Transverse colon (tissue), 4 donors: ENCODE measurements around the gene MAFB. TPM values are rescaled to one million over a fixed set of nuclear protein-coding genes. Genes with fewer than 3 reads are reported as not detected.

Experiments used
- DNase-seq: peaks from one replicate; pipeline ENCODE4 v3.0.0-alpha.2; 2019
- H3K27ac ChIP-seq, 4 donors: fragments of 200-600 bp; sonication (generic); 2 replicates each; pipeline ENCODE4 v1.5.1; 2016 to 2018; ENCODE audit warnings: inconsistent platforms in 4 of 4
- H3K27me3 ChIP-seq: fragments of 200-600 bp; sonication (generic); 2 replicates; pipeline ENCODE4 v1.5.1; 2017; ENCODE audit warnings: inconsistent platforms
- H3K36me3 ChIP-seq, 4 donors: fragments of 200-600 bp; sonication (generic); 2 replicates each; pipeline ENCODE4 v1.5.1; 2017 to 2019; ENCODE audit warnings: inconsistent platforms in 4 of 4
- H3K4me1 ChIP-seq, 4 donors: fragments of 200-600 bp; sonication (generic); 2 replicates each; pipeline ENCODE4 v1.5.1; 2017 to 2020; ENCODE audit warnings: inconsistent platforms in 4 of 4
- H3K4me3 ChIP-seq, 4 donors: fragments of 200-600 bp; sonication (generic); 1 replicate in 1 of 4; 2 replicates in 3 of 4; pipeline versions ENCODE4 v1.5.1 to v1.6.1; 2017 to 2019; ENCODE audit warnings: inconsistent platforms in 4 of 4
- H3K9me3 ChIP-seq, 2 donors: fragments of 200-600 bp; sonication (generic); 2 replicates each; pipeline ENCODE4 v1.5.1; 2017 to 2019; ENCODE audit warnings: inconsistent platforms in 2 of 2
- EP300 ChIP-seq: sonication (generic); formaldehyde crosslinking; IDR thresholded peaks from one replicate; pipeline ENCODE4 v1.6.1; 2017; ENCODE audit warnings: antibody characterized with exemption, low read depth
- POLR2A ChIP-seq: fragments of 450-650 bp; IDR thresholded peaks from one replicate; pipeline ENCODE4 v1.6.1; 2016; ENCODE audit warnings: antibody characterized with exemption, mild to moderate bottlenecking, moderate library complexity
- POLR2AphosphoS5 ChIP-seq, 3 donors: sonication (generic); formaldehyde crosslinking; IDR thresholded peaks; one replicate each; pipeline ENCODE4 v1.6.1; 2016; ENCODE audit warnings: antibody characterized with exemption in 3 of 3
- WGBS, 2 donors: methylation state at CpG; one replicate each; pipeline ENCODE4 v1.1.5; 2018; ENCODE audit warnings: low coverage in 1 of 2; 5-methylcytosine and 5-hydroxymethylcytosine counted together
- in situ Hi-C, 4 donors: fragments of 200-750 bp; cut with MboI; loops; one replicate each; pipeline versions ENCODE4 v1.15.0 to v1.15.1; 2017; ENCODE audit warnings: low sequenced_read_pairs in 3 of 4, low pct_ligation_motif_present in 1 of 4, low pct_unique_long_range_greater_than_20kb in 1 of 4
- intact Hi-C: fragments of 100-400 bp; cut with DNase I; formaldehyde crosslinking; loops from one replicate; pipeline ENCODE4 v1.15.1; 2023; ENCODE audit warnings: low total_unique reads
- total RNA-seq, 4 donors: library from RNA; depleted of rRNA; stranded (reverse); fragments of >200 nt; gene quantifications; one replicate each; pipeline ENCODE4 v1.1.0, GENCODE V29; 2016
- TF ChIP-seq, protein P1 (sequence below), 5 experiments: fragments of 200-600 bp in 3 of 5; fragments of 450-650 bp in 2 of 5; sonication (generic) in 3 of 5; IDR thresholded peaks; 1 replicate in 2 of 5; 2 replicates in 3 of 5; pipeline ENCODE4 v1.5.1; 2016 to 2017; ENCODE audit warnings: antibody characterized with exemption in 5 of 5, inconsistent platforms in 3 of 5, mild to moderate bottlenecking in 2 of 5, moderate library complexity in 1 of 5

The MAFB gene
- total RNA-seq, 4 donors from 2014 or later, result 12.2 to 74.4 (median 22.7) TPM

DNA sequence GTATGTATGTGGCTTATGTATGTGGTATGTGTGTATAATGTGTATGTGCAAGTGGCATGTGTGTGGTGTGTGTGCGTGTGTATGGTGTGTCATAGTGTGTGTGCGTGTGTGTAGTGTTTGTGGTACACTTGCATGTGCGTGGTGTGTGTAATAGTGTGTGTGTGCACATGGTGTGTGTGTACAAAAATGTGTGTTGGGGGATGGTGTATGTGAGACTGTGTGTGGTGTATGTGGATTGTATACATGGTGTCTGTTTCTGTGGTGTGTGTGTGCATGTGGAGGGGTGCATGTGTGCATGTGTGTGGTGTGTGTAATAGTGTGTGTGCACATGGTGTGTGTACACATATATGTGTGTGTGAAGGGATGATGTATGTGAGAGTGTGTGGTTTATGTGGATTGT lies 21.5 kb downstream of the MAFB start:
- H3K27ac ChIP-seq, result no peak overlapping the region
- DNase-seq, result no peak
- in situ Hi-C loops, result no loop called here
- intact Hi-C loops, result no loop called here
- no peaks in the 10 kb centered on the region for H3K9me3 ChIP-seq
- H3K36me3 ChIP-seq, result no peaks in the 10 kb centered on the region
- TF ChIP-seq POLR2A, result no peak
- TF ChIP-seq EP300, result no peak
- TF ChIP-seq, protein P1, sequence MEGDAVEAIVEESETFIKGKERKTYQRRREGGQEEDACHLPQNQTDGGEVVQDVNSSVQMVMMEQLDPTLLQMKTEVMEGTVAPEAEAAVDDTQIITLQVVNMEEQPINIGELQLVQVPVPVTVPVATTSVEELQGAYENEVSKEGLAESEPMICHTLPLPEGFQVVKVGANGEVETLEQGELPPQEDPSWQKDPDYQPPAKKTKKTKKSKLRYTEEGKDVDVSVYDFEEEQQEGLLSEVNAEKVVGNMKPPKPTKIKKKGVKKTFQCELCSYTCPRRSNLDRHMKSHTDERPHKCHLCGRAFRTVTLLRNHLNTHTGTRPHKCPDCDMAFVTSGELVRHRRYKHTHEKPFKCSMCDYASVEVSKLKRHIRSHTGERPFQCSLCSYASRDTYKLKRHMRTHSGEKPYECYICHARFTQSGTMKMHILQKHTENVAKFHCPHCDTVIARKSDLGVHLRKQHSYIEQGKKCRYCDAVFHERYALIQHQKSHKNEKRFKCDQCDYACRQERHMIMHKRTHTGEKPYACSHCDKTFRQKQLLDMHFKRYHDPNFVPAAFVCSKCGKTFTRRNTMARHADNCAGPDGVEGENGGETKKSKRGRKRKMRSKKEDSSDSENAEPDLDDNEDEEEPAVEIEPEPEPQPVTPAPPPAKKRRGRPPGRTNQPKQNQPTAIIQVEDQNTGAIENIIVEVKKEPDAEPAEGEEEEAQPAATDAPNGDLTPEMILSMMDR (IDR thresholded peaks at IDR 0.05), result no peak
- no peak for TF ChIP-seq POLR2AphosphoS5 (IDR thresholded peaks at IDR 0.05)
- no peaks in the 10 kb centered on the region for H3K4me1 ChIP-seq
- no peak overlapping the region for H3K4me3 ChIP-seq
- 67 to 94% methylated on average over 1 to 3 of the region's 3 CpGs for WGBS, 2 donors
- no peaks in the 10 kb centered on the region for H3K27me3 ChIP-seq

DNA sequence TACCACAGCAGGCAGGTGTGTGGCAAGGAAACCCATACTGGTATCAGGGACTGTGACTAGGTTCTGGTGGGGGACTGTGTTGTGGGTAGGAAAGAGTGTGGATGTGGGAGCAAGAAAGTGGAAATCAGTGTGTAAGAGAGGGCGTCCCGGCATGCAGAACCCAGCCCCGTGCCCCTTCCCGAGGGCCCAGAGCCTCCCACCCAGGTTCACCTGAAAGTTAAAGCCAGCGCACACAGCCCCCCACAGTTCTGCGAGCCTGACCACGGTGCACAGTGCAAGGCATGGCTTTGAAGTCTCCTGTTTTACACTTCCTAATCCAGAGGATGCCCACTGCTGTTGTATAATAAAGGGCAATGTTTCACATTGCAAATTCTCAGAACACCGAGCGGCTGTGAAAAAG lies 22.7 kb downstream of the MAFB start:
- Histone ChIP-seq H3K27me3 (no peaks in the 10 kb centered on the region), H3K27ac (no peak overlapping the region), H3K4me3 (no peak overlapping the region), H3K4me1 (no peaks in the 10 kb centered on the region), H3K36me3 (no peaks in the 10 kb centered on the region), H3K9me3 (no peaks in the 10 kb centered on the region)
- in situ Hi-C loops, result no loop called here
- no peak for DNase-seq
- TF ChIP-seq POLR2A (no peak), POLR2AphosphoS5 (IDR thresholded peaks at IDR 0.05) (no peak), EP300 (no peak)
- TF ChIP-seq, protein P1 (IDR thresholded peaks at IDR 0.05), result no peak
- WGBS, 2 donors, result 88% methylated on average over 9 of the region's 9 CpGs; no CpG with 5 or more reads in 1 of the 2 donors
- intact Hi-C loops, result no loop called here

DNA sequence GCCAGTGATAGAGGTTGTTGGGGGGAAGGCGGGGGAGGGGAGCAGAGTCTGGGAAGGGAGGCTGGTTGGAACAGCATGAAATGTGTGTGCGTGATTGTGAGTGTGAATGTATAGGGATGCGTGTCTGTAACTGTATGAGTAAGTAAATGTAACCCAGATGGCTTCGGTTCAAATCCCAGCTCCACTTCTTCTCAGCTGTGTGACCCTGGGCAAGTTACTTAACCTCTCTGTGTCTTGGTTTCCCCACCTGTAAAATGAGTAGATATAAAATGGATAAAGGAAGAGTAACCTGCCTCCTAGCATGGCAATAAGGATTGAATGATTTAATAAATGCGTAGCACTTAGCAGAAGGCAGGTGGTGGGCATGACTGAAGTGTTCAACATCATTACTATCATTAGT lies 24.1 kb downstream of the MAFB start:
- intact Hi-C loops, result no loop called here

DNA sequence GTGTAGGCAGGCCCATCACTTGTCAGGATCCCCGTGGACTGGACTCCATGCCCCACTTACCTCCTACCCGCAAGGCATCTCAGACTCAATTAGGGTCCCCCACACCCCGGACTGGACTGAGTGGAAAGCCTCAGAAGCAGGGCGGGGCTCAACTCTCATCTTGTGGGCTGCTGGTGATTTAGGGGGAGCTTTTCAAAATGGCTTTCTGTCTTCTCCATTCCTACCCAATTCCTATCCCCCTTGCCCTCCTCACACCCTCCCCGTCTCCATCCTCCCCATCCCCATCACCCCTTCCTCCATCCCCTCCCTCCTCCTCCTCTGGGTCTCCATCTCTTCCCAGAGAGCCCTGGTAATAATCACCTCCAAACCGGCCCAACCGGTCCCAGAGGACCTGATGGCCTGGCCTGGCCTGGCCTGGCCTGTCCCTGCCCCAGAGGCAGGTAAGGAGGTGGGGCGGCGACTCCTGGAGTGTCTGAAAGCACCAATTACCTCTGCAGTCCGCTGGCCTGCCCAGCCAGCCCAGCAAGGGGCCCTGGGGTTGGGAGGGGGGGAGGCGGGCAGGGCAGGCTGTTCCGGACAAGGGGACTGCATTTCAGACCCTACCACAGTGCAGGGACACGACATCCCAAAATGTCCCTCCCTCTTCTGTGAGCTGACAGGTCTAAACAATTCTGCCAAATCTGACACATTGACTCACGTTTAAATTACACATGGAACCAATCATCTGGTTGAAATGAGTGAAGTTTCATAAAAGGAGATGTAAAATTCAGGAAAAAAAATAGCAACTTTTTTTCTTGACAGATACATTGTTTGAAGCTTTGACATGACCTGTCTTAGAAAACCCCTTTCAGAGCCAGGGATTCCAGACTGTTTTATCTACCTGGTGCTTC lies 24.8 kb downstream of the MAFB start:
- DNase-seq, result no peak
- WGBS, 2 donors, result 57 to 58% methylated on average over 7 to 14 of the region's 14 CpGs
- Histone ChIP-seq H3K9me3 (no peaks in the 10 kb centered on the region), H3K36me3 (no peaks in the 10 kb centered on the region), H3K4me1 (no peaks in the 10 kb centered on the region), H3K27me3 (no peaks in the 10 kb centered on the region), H3K27ac (no peak overlapping the region), H3K4me3 (no peak overlapping the region)
- intact Hi-C loops, result no loop called here
- TF ChIP-seq POLR2A (no peak), POLR2AphosphoS5 (IDR thresholded peaks at IDR 0.05) (no peak), EP300 (no peak)
- TF ChIP-seq, protein P1 (IDR thresholded peaks at IDR 0.05), result no peak
- in situ Hi-C loops, result no loop called here

More for the DNA sequence above, 24.1 kb downstream of the MAFB start:
- in situ Hi-C loops, result no loop called here
- no peak for DNase-seq
- no peak overlapping the region for H3K4me3 ChIP-seq
- H3K4me1 ChIP-seq, result no peaks in the 10 kb centered on the region
- TF ChIP-seq POLR2AphosphoS5 (IDR thresholded peaks at IDR 0.05), result no peak
- no peak for TF ChIP-seq EP300
- TF ChIP-seq POLR2A, result no peak
- TF ChIP-seq, protein P1 (IDR thresholded peaks at IDR 0.05), result no peak
- no peak overlapping the region for H3K27ac ChIP-seq
- 90 to 100% methylated on average over 2 to 5 of the region's 5 CpGs for WGBS, 2 donors
- no peaks in the 10 kb centered on the region for H3K9me3 ChIP-seq
- H3K36me3 ChIP-seq, result no peaks in the 10 kb centered on the region
- no peaks in the 10 kb centered on the region for H3K27me3 ChIP-seq
